AG04450 (cell line): ENCODE results near the gene PKP1. TPM values are rescaled to one million over a fixed set of nuclear protein-coding genes. Genes with fewer than 3 reads are reported as not detected.

ENCODE experiments used
- CTCF ChIA-PET: fragments of 300-600, 350-600 bp; formaldehyde crosslinking; extraction: SDS; loops from one replicate; lab custom pipeline; 2022; ENCODE audit warnings: antibody characterized with exemption, inconsistent platforms; lab: Charles Lee
- POLR2A ChIA-PET: fragments of 350-600 bp; formaldehyde crosslinking; extraction: SDS; loops from one replicate; lab custom pipeline; 2021; ENCODE audit warnings: antibody characterized with exemption, inconsistent platforms; lab: Yijun Ruan, JAX
- DNase-seq: peaks from one replicate; pipeline ENCODE4 v3.0.0-alpha.2; 2011; ENCODE audit warnings: low read depth, low spot score
- H3K27ac ChIP-seq: one replicate; pipeline ENCODE4 v1.5.1; 2012; ENCODE audit warnings: low read depth, low read length, control low read depth
- H3K27me3 ChIP-seq: one replicate; pipeline ENCODE4 v1.6.0; 2012; ENCODE audit warnings: low read length; ENCODE audit not compliant: control insufficient read depth, insufficient read depth
- H3K4me3 ChIP-seq: 2 replicates; pipeline ENCODE4 v1.5.1; 2011; ENCODE audit warnings: mild to moderate bottlenecking, low read depth, low read length, control low read depth
- H3K9me3 ChIP-seq: 2 replicates; pipeline ENCODE4 v1.5.1; 2012; ENCODE audit warnings: low read length; ENCODE audit not compliant: control insufficient read depth, insufficient read depth
- polyA plus RNA-seq: library from polyadenylated mRNA; depleted of rRNA; stranded (reverse); fragments of >200 nt; gene quantifications from 2 replicates; pipeline ENCODE4 v1.2.3, GENCODE V29; 2011
- TF ChIP-seq, protein P1 (sequence below): IDR thresholded peaks from 2 replicates; pipeline ENCODE4 v1.5.1; 2011; ENCODE audit warnings: low read depth, low read length, control low read depth, inconsistent platforms

The PKP1 gene
- polyA plus RNA-seq, 1 experiment, result 0.04 TPM

DNA sequence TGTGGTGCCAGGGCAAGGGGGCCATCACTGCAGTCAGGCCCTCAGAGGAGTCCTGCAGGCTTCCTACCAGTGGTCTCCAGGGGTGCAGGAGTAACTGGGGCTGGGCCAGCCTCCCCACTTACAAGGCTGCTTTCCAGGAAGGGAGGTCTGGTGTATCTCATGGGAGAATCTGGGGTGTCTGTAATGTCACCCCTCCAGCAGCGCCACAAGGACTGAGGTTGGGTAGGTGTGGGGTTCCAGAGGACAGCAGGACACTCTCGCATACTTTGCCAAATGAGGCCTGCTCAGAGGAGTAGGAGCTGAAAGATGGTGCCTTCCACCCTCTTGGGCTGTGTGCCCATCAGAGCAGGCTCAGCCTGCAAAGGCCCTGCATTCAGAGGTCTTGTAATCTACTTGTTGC lies 47.2 kb downstream of the PKP1 start:
- POLR2A ChIA-PET, result no interaction called here
- H3K27ac ChIP-seq, result no peak overlapping the region
- H3K9me3 ChIP-seq, result peaks cover 3% of the 10 kb centered on the region; the same call in 1 of the 2 replicates
- no peak overlapping the region for H3K4me3 ChIP-seq
- CTCF ChIA-PET, result interaction anchor here (3.7 kb wide), 1 partner anchor 17 kb away, joined by 26 read pairs; no protein-coding TSS in a partner anchor
- TF ChIP-seq, protein P1, sequence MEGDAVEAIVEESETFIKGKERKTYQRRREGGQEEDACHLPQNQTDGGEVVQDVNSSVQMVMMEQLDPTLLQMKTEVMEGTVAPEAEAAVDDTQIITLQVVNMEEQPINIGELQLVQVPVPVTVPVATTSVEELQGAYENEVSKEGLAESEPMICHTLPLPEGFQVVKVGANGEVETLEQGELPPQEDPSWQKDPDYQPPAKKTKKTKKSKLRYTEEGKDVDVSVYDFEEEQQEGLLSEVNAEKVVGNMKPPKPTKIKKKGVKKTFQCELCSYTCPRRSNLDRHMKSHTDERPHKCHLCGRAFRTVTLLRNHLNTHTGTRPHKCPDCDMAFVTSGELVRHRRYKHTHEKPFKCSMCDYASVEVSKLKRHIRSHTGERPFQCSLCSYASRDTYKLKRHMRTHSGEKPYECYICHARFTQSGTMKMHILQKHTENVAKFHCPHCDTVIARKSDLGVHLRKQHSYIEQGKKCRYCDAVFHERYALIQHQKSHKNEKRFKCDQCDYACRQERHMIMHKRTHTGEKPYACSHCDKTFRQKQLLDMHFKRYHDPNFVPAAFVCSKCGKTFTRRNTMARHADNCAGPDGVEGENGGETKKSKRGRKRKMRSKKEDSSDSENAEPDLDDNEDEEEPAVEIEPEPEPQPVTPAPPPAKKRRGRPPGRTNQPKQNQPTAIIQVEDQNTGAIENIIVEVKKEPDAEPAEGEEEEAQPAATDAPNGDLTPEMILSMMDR, result no peak
- H3K27me3 ChIP-seq, result peaks cover 42% of the 10 kb centered on the region
- DNase-seq, result no peak

DNA sequence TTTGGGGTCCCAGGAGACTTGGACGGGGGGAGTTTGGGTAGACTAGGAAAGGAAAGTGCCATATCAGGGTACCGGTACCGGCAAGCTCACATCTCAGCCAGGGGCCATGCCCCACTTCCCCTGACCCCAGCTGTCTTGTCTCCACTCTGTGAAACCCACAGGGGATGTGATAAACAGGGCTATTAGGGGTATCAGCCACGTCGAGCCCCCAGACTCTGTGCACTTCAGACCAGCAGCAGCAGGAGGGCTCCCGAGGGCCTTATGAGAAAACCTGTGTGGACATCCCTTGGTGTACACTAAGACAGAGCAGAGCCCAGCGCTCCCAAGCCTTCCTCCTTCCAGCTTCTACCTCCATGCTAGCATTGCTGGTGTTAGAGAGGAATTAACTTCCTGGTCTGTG lies 47.9 kb downstream of the PKP1 start:
- ChIA-PET CTCF (interaction anchor here (3.7 kb wide), 1 partner anchor 16 kb away, joined by 26 read pairs; no protein-coding TSS in a partner anchor), POLR2A (no interaction called here)
- Histone ChIP-seq H3K9me3 (peaks cover 3% of the 10 kb centered on the region; the same call in 1 of the 2 replicates), H3K4me3 (no peak overlapping the region), H3K27me3 (peaks cover 45% of the 10 kb centered on the region), H3K27ac (no peak overlapping the region)
- no peak for DNase-seq
- TF ChIP-seq, protein P1, result no peak

DNA sequence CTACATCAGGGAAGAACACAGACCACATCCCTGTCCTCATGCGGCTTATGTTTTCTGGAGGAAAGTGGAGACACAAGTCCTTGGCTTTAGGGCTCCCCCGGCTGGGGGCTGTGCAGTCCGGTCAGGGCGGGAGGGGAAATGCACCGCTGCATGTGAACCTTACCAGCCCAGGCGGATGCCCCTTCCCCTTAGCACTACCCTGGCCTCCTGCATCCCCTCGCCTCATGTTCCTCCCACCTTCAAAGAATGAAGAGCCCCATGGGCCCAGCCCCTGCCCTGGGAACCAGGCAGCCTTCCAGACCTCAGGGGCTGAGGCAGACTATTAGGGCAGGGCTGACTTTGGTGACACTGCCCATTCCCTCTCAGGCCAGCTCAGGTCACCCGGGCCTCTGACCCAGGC lies 48.7 kb downstream of the PKP1 start:
- Histone ChIP-seq H3K9me3 (peaks cover 3% of the 10 kb centered on the region; the same call in 1 of the 2 replicates), H3K4me3 (no peak overlapping the region), H3K27ac (no peak overlapping the region), H3K27me3 (peaks cover 37% of the 10 kb centered on the region)
- POLR2A ChIA-PET, result no interaction called here
- CTCF ChIA-PET, result no interaction called here
- TF ChIP-seq, protein P1, result no peak
- DNase-seq, result no peak

DNA sequence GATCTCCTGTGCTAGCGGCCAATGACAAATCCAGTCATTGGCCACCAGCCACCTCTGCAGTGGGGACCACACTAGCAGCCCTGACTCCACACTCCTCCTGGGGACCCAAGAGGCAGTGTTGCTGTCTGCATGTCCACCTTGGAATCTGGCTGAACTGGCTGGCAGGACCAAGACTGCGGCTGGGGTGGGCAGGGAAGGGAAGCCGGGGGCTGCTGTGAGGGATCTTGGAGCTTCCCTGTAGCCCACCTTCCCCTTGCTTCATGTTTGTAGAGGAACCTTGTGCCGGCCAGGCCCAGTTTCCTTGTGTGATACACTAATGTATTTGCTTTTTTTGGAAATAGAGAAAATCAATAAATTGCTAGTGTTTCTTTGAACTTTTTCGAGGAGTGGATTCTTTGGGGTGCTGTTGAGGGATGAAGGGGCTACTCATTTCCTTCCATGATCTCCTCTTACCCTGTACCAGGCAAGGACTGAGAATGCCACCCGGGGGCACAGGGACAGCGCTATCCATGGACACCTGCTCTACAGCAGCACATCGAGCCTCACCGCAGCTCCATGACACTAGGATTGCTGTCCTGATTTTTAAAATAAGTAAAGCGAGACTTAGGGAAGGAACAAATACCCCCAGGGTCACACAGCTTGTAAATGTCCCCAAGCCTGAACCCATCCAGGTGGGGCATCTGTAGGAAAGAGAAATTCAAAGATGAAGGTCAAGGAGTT lies 49.5 kb downstream of the PKP1 start:
- TF ChIP-seq, protein P1, result no peak
- DNase-seq, result no peak
- ChIA-PET POLR2A (no interaction called here), CTCF (interaction anchor here (0.7 to 1.0 kb wide), 2 partner anchors 13 to 103 kb away, joined by 3 read pairs; no protein-coding TSS in a partner anchor)
- Histone ChIP-seq H3K9me3 (peaks cover 3% of the 10 kb centered on the region; the same call in 1 of the 2 replicates), H3K27ac (no peak overlapping the region), H3K27me3 (peaks cover 34% of the 10 kb centered on the region), H3K4me3 (no peak overlapping the region)
